Ishikawa (cell line): ENCODE data around the gene TRAF3IP1.

Experiments used
- EGR1 ChIP-seq: IDR thresholded peaks from 2 replicates; pipeline ENCODE4 v1.6.1; 2012
- EP300 ChIP-seq: IDR thresholded peaks from 2 replicates; pipeline ENCODE4 v1.6.1; 2012; ENCODE audit warnings: borderline replicate concordance
- MAX ChIP-seq: IDR thresholded peaks from 2 replicates; pipeline ENCODE4 v1.6.1; 2012
- RAD21 ChIP-seq: IDR thresholded peaks from 2 replicates; pipeline ENCODE4 v1.6.1; 2012; ENCODE audit warnings: low read depth
- YY1 ChIP-seq: IDR thresholded peaks from 2 replicates; pipeline ENCODE4 v1.6.1; 2012; ENCODE audit warnings: low read depth

DNA sequence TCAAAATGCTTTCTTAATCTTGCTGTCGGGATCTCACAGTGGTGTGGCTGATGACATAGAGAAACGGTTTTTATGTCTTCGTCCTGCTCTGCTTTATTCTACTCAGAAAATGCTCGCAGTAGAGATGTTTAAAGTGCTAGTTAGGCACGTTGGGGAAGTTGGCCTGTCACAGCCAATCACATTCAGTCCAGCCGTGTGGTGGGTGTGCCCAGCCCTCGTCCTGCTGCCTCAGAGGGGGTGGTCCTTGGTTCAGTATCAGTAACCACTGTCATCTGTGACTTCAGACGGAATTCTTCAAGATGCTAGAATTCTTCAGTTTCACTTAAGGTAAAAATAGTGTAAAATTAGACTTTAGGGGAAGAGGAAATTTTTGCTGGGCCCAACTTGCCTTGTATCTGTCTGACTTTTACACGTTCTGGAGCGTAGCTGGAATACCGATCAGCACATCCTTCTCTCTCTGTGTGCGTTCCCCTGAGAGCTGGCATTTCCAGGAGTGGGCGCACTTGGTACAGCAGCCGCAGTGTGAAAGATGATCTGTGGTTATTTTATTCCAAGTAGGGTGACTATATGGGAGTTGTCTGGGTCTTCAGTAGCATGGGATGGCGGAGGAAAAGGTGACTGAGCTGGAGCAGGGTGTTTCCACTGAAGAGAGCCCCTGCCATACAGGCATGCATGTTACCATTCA, 18.5 kb downstream of the TRAF3IP1 start:
- TF ChIP-seq MAX, result no peak
- no peak for TF ChIP-seq EGR1
- TF ChIP-seq EP300, result no peak
- no peak for TF ChIP-seq YY1
- no peak for TF ChIP-seq RAD21
